ENCODE data around the gene DNMT3A. TPM values are rescaled to one million over a fixed set of nuclear protein-coding genes. Genes with fewer than 3 reads are reported as not detected.

DNMT3A gene
- total and polyA plus RNA-seq, 2 donors (not counting 3 experiments of a cell fraction or from before 2014, with no cell fraction given): 23.3 to 71.7 TPM

DNA sequence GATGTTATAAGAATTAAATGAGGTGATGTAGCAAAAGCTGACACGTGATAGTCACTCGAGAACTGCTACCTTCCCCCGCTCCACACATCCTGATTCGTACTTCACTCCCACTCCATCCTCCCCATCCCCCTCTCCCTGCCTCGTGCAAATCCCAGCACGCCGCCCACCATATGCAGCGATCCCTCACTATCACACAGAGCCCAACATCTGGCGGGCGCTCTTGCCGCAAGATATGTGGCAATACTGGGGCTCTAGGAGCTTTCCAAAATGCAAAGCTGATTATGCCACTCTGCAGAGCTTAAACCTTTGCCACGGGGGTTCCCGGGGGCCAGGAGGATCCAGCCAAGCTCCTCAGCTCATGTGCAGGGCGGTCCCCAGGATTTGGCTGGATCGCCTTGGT lies 37.4 kb downstream of the DNMT3A start:
- FAIRE-seq: no peak
- Histone ChIP-seq H3K4me1 (ENCODE audit: control insufficient read depth, extremely low read depth, insufficient read depth, low read length) (peaks cover 7% of the 10 kb centered on the region), H4K20me1 (replicated peaks; ENCODE audit: control insufficient read depth, extremely low read depth, insufficient read depth, low read length) (no peaks in the 10 kb centered on the region), H3K79me2 (ENCODE audit: control insufficient read depth, insufficient read depth, low read length) (no peaks in the 10 kb centered on the region), H2AFZ (ENCODE audit: low read depth, low read length) (no peak overlapping the region), H3K4me2 (ENCODE audit: insufficient read depth, low read length) (no peak overlapping the region), H3K27me3 (ENCODE audit: control insufficient read depth in 2 of 2, insufficient read depth in 2 of 2, low read length in 2 of 2) (no peaks in the 10 kb centered on the region), H3K9ac (replicated peaks; ENCODE audit: extremely low read depth, insufficient read depth, low read length) (no peak overlapping the region), H3K9me1 (replicated peaks; ENCODE audit: control insufficient read depth, extremely low read depth, insufficient read depth, low read length) (no peaks in the 10 kb centered on the region), H3K27ac (ENCODE audit: insufficient read depth, low read depth, low read length) (no peak overlapping the region), H3K9me3 (replicated peaks; ENCODE audit: control insufficient read depth, insufficient read depth, low read length) (no peaks in the 10 kb centered on the region), H3K36me3 (ENCODE audit: control insufficient read depth in 2 of 2, extremely low read depth in 1 of 2, insufficient read depth in 2 of 2, low read length in 2 of 2) (peaks cover 0 to 9% of the 10 kb centered on the region in 2 experiments), H3K4me3 (replicated peaks in 1 of 3; ENCODE audit: insufficient read depth in 1 of 3, low read depth in 1 of 3, low read length in 3 of 3) (no peak overlapping the region)
- ChIA-PET CTCF (no interaction called here), POLR2A (no interaction called here)
- DNase-seq (ENCODE audit: low read depth, low spot score): no peak
- TF ChIP-seq POLR2AphosphoS5 (IDR thresholded peaks at IDR 0.05; ENCODE audit: insufficient read depth, low read depth, low read length) (no peak), FOS (IDR thresholded peaks at IDR 0.05; ENCODE audit: borderline replicate concordance, insufficient read depth, low read length) (no peak), EZH2 (IDR thresholded peaks at IDR 0.05; ENCODE audit: borderline replicate concordance, low read depth, low read length, severe bottlenecking) (no peak), POLR2A (IDR thresholded peaks at IDR 0.05; ENCODE audit: low read depth, low read length) (no peak), CTCF (IDR thresholded peaks at IDR 0.05; ENCODE audit: extremely low read depth in 1 of 2, insufficient read depth in 1 of 2, low read depth in 1 of 2, low read length in 2 of 2) (no peak), MAX (IDR thresholded peaks at IDR 0.05; ENCODE audit: insufficient read depth, insufficient read length) (no peak), JUN (IDR thresholded peaks at IDR 0.05; ENCODE audit: borderline replicate concordance, insufficient read depth, insufficient read length, low read depth) (no peak), GATA2 (IDR thresholded peaks at IDR 0.05; ENCODE audit: insufficient read depth, insufficient read length, low read depth, low read length) (no peak), MYC (IDR thresholded peaks at IDR 0.05; ENCODE audit: low read depth, low read length) (no peak)
- no TSS peak for BruUV-seq (replicated peaks)
- intact Hi-C loops (cut with micrococcal nuclease) (no loop called here), dilution Hi-C loops (cut with MboI; ENCODE audit: extremely low pct_ligation_motif_present, low sequenced_read_pairs) (no loop called here)
